Islet of Langerhans (tissue), 1 donor: ENCODE measurements around the gene CBLN1.

Source experiments
- FAIRE-seq: peaks from one replicate; lab custom pipeline; 2011; peaks lifted over from hg19 to GRCh38; lab: Jason Lieb, UNC

CBLN1 gene

GRCh38 chr16:49281480-49281842 lies at the start of gene CBLN1:
CBLN1 (minus strand) TSS chr16:49281838; CDS start chr16:49281465, 373 bp downstream.
- FAIRE-seq: no peak

GRCh38 chr16:49330562-49331201 lies 49.0 kb upstream of the CBLN1 start:
- FAIRE-seq: no peak

- FAIRE-seq: no peak
Measured at GRCh38 chr16:49328325-49328724, 46.7 kb upstream of the CBLN1 start.

DNA sequence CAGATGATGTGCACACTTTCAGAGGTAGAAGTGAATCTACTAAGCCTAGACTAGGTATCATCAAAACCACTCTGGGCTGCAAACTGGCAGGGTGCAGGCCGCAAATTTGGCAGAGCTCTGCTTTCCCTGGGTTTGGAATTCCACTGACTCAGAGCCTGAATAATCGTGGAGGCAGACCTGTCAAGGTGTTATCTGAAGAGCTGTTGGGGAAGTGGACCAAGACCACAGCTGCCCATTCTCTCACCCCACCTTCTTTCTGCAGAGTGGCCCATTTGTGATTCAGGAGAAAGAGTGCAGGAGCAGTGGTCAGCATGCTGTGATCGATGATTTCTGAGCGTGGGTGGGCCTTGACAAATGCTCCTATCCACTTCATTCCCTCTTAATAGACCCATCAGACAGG lies 45.8 kb upstream of the CBLN1 start:
- FAIRE-seq: no peak

GRCh38 chr16:49324703-49325102 lies 43.1 kb upstream of the CBLN1 start:
- no peak for FAIRE-seq

GRCh38 chr16:49315602-49316001 lies 34.0 kb upstream of the CBLN1 start:
- FAIRE-seq: no peak

DNA sequence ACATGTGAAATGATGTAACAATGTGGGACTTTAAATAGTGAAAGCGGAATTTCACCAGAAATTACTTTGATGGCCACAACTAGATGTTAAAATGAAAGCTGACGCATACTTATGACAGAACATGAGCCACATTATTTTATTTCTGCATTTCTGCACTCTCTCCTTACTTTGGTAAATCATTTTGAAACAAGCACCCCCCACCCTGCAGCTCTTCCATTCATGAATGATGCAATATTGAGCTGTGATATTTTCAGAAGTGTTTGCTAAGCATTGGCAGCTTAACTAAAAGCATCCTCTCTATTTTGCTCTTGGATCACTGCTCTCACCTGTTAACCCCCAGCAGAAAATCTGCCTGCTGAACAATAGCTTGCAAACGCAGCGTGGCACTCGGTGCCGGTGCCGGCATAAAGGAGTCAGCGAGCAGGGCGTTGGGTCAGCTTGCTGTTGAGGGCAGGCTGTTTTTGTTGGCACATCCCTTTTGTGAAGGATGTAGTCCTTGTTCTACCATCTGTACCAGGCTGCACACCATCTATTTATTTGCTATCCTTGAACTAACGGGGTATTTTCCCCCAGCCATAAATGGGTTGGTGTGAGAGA lies 30.8 kb upstream of the CBLN1 start:
- FAIRE-seq: no peak

DNA sequence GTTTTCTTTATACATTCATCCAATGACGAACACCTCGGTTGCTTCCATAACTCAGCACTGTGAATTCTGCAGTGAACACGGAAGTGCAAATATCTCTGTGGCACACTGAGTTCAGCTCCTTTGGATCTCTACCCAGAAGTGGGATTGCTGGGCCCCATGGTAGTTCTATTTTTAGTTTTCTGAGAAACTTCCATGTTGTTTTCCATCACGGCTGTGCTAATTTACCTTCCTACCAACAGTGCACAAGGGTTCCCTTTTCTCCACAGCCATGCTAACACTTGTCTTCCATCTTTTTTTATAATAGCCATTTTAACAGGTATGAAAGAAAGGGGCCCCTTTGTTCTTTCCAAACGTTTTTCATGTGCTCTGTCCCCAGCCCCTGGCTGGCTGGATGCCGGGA lies 30.2 kb upstream of the CBLN1 start:
- no peak for FAIRE-seq

- no peak for FAIRE-seq
Measured at GRCh38 chr16:49307176-49307575, 25.5 kb upstream of the CBLN1 start.

- no peak for FAIRE-seq
Measured at GRCh38 chr16:49305406-49305805, 23.8 kb upstream of the CBLN1 start.

DNA sequence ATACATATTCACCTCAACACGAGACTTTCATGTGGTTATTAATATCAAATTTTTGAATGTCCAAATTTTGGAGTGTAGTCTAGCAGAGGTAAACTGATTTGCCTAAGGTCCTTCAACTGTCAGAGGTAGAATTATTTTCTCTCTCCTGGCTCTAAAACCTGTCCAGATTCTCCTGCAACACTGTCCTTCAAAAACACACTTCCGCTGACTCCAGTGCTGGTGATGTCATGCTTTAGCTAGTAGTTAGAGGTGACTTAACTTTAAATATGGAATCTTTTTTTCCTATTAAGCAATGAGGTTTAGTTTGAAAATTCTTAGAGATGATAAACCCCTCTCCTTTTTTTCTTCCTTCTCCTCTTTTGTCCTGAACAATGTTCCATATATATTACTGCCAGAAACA lies 10.8 kb upstream of the CBLN1 start:
- no peak for FAIRE-seq

- FAIRE-seq: no peak
Measured at GRCh38 chr16:49287572-49287971, 5.9 kb upstream of the CBLN1 start.

DNA sequence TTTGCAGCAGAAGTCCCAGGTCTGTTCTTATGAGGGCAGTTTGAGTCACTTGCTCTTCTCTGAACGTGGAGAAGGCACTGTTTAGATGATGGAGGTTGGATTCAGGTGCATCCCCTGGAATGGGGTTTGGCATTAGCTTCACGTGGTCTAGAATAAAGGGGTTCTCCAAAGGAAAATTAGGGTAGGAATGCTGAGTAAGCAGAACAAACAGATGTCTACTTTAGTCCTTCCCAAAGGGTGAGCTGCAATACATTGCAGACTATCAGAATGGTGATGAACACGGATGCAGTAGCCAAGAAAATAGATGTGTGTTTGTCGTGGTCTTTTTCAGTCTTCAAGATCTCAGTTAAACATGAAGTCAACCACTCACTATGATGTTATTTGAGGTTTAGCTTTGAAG lies 3.3 kb upstream of the CBLN1 start:
- no peak for FAIRE-seq

DNA sequence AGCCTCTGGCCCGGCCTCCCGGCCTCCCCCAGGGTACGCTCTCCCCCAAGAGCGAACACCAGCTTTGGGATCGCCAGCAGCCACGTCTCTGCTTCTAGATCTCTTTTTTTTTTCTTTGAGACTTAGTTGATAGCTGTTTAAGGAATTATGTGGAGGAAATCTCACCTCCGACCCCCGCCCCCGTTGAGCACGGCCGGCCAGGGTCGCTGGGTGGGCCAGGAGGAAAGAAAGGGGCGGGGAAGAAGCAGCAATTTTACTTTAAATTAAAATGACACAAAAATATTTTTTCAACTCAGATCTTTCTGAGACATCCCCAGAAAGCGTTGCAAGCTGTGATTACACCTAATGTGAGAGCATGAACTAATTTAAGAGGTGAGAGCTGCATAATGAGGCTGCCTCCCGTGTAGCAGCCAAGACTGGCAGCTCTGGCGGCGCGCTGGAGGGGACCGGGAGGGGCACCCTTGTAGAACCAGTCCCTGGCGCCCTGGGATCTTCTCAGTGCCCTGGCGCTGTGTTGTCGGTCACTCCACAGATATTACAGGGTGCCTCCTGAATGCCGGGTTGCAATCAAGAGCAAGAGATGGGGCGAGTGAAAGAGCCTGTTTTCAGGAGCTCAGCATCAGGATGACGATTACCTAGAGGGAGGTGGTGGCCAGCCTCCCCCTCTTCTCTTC lies 1.9 kb upstream of the CBLN1 start:
- FAIRE-seq: no peak

DNA sequence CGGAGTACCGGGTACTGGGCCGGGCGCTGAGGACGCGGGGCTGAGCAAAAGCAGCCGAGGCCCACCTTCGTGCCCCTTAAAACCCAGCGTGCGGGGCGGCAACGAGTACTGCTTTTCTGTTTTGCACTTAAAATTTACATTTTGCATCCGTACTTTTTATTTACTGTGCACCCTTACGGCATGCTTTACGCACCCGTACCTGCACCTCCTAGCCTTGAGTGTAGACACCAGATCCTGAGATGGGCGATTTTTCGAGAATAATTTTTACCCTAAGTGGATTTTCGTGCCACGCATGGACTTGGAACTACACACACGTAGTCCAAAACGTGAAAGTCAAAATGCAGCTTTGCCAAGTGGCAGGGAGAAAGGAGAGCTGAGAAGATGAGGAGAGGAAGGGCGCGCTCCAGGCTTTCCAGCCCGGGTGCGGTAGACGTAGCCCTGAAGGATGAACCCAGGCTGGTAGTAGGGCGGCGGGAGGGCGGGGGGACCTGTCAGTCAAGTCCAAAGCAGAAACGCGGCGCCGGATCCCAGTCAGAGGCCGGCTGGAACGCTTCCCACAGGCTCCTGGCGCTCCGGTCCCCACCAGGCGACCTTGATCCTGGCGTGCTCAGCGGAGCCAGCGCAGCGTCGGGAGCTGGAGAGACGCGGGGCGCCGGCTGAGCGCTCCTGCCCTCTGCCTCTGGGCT lies 1.2 kb upstream of the CBLN1 start:
- no peak for FAIRE-seq

DNA sequence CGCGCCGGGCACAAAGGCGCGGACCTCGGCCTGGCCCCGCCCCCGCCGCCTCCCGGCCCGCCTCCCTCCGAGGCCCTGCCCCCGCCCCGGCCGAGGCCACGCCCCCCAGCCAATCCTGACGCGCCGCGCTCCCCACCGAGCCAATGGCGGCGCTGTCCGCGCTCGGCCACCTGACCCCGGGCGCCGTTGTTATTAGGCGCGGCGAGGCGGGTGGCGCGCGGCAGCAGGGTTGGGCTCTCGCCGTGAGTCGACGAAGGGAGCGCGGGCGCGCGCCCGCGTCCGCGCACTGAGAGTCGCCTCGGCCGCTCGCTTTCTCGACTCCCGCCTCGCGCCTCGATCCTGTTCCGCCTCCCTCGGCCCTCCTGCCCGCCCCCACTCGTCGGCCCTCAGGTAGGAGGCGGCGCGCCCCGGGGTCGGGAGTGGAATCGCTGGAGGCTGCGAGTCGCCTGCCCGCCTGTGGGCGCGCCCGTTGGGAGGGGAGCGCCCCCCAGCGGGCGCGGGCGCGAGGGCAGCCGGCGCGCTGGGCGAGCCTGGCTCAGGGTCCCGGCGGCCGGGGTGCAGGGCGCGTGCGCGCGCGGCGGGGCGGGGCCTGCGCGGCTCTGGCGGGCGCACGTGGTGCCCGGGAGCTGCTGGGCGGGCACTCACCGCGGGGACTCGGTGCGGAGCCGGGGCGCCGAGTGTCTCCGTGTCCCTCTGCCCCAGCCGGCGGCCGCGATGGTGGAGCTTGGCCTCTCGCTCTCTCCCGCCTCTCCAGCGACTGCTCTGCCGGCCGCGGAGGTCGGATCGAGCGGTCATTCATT lies 405 bp upstream of the CBLN1 start:
- no peak for FAIRE-seq

GRCh38 chr16:49280841-49281371 lies 732 bp downstream of the CBLN1 start:
- FAIRE-seq: no peak

- no peak for FAIRE-seq
Measured at GRCh38 chr16:49280105-49280741, 1.4 kb downstream of the CBLN1 start.

DNA sequence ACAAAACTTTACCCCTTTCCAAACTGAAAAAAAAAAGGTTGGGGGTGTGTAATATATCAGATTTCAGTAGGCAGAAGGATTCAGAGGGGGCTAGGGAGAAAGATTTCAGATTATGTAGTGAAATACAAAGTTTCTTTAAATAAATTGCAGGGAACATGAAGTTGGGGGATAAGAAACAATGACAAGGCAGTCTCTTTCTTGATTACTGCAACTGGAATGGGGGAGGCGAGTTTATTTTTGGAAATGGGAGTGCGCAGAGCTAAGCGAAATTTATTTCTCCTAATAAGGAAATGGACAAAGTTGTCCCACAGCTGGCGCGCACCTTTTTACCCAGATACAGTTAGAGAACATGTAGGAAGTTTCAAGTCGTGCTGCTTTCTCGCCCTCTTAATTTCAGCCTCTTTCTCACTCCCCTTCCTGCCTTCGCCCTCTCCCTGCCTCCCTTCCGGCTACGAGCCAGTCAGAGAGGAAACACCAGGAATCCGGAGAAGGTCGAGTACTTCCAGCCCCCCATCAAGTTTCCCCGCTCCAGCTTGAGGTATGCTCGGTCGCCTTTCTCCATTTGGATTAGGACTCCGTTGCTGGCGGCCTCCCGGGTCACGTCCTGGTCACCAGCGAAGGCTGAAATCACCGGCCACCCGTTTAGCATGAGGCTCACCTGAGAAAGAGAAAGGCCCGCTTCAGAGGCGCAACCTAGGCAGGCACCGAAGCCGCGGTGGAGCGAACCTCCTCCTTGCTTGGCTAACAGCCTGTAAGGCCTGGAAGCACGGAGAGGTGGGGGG lies 2.5 kb downstream of the CBLN1 start:
- no peak for FAIRE-seq

DNA sequence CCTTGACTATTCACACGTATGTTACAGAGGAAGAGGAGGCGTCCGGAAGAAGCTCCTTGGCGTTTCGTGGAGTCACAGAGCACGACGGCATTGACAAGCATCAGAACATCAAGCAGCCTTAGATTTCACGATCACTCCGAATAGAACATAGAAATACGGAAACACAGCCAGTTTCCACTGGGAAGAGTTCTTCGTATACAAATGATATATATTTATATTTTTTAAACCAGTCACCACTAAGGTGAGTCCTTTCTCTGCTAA lies 3.1 kb downstream of the CBLN1 start:
- no peak for FAIRE-seq
